Measurements from ENCODE around the gene HNRNPK.
A peak's percentile ranks its signal among the peaks of the same experiment; 100 is the strongest.

Gene HNRNPK

DNA sequence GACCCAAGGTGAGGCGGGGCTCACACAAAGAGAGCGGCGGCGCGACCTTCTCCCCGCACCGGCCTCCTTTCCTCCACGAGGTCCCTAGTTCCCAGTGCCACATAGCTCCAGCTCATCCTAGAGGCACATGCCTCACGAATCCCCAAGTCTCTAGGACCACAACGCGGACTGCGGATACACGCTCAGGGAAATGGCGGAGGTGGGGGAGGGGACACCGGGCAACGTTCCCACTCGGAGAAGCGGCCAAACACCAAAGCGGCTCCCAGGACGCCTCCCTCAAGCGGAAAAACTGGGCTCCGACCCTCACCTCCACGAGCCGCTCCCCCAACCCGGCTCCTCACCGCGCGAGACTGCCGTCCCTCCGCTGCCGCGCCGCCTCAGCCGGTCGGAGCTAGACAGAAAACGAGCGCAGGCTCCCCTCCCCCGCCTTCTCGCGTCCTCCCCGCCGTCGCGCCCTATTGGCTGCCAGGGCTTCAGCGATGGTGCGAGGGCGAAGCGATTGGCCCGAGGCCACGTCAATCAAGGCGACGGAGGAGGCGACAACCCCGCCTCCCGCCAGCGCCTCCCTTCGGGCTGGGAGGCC is at the start of gene HNRNPK:
HNRNPK (minus strand) TSS at position 404 of the 583 bp plus-strand sequence. CDS start 1,963 bp downstream, outside the sequence.
- DNase-seq (ENCODE audit: low read depth), result peak; percentile 98

DNA sequence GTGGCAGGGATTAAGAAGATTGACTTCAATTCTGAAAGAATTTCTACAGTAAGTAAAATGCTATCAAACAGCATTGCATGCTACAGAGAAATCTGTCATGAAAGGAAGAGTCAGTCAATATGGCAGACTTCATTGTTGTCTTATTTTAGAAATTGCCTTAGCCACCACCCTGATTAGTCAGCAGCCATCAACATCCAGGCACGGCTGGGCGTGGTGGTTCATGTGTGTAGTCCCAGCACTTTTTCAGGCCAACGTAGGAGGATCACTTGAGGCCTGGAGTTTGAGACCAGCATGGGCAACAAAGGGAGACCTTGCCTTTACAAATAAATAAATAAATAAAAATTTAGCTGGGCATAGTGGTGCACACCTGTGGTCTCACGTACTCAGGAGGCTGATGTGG is 47.2 kb upstream of the HNRNPK start:
- no peak for DNase-seq (ENCODE audit: low read depth)

DNA sequence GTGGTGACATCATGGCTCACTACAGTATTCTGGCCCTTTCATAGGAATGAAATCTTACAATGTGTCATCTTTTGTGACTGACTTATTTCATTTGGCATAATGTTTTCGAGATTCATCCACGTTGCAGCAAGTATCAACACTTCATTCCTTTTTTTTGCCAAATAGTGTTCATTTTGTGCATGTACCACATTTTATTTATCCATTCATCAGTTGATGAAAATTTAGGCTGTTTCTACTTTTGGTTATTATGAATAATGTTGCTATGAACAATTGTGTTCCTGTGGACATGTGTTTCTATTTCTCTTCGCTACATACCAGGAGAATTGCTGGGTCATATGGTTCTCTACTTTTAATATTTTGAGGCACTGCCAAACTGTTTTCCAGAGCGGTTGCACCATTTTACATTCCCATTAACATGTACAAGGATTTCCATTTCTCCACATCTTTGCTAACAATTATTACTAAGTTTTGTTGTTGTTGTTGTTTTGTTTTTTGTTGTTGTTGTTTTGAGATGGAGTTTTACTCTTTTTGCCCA is 44.1 kb upstream of the HNRNPK start:
- DNase-seq (ENCODE audit: low read depth), result no peak

- DNase-seq (ENCODE audit: low read depth), result no peak
Measured at GRCh38 chr9:84007662-84008061, 27.6 kb upstream of the HNRNPK start.

- DNase-seq (ENCODE audit: low read depth), result no peak
Measured at GRCh38 chr9:84003246-84003645, 23.2 kb upstream of the HNRNPK start.

DNA sequence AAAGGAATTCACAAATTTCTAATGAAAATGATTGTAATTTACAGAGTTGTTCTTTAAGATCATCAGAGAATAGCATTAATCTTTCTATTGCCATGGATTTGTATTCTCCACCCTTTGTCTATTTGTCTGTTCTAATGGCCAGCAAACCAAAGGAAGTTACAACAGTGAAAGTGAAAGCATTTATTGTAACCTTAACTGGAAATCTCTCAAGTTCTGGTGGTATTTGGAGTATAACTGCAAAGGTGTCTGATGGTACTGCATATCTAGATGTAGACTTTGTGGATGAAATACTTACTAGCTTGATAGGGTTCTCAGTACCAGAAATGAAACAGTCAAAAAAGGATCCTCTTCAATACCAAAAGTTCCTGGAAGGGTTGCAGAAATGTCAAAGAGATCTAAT is 22.3 kb upstream of the HNRNPK start:
- no peak for DNase-seq (ENCODE audit: low read depth)

DNA sequence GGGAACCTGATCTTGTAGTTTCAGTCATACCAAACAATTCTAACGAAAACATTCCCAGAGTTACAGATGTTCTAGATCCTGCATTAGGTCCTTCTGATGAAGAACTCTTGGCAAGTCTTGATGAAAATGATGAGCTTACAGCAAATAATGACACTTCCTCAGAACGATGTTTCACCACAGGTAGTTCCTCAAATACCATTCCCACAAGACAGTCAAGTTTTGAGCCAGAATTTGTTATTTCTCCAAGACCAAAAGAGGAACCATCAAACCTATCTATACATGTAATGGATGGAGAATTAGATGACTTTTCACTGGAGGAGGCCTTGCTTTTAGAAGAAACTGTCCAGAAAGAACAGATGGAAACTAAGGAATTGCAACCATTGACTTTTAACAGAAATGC is 21.6 kb upstream of the HNRNPK start:
- DNase-seq (ENCODE audit: low read depth), result no peak

DNA sequence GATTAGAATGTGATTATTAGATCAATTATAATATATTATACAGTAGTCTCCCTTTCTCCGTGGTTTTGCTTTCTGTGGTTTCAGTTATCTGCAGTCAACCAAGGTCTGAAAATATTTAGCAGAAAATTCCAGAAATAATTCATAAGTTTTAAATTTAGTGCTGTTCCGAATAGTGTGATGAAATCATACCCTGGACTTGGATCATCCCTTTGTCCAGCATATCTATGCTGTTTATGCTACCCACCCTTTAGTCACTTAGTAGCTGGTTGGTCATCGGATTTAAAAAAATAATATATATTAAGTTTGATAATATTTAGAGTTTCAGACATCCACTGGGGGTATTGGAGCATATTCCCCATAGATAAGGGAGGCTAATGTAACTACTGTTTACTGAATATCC is 20.2 kb upstream of the HNRNPK start:
- no peak for DNase-seq (ENCODE audit: low read depth)

DNA sequence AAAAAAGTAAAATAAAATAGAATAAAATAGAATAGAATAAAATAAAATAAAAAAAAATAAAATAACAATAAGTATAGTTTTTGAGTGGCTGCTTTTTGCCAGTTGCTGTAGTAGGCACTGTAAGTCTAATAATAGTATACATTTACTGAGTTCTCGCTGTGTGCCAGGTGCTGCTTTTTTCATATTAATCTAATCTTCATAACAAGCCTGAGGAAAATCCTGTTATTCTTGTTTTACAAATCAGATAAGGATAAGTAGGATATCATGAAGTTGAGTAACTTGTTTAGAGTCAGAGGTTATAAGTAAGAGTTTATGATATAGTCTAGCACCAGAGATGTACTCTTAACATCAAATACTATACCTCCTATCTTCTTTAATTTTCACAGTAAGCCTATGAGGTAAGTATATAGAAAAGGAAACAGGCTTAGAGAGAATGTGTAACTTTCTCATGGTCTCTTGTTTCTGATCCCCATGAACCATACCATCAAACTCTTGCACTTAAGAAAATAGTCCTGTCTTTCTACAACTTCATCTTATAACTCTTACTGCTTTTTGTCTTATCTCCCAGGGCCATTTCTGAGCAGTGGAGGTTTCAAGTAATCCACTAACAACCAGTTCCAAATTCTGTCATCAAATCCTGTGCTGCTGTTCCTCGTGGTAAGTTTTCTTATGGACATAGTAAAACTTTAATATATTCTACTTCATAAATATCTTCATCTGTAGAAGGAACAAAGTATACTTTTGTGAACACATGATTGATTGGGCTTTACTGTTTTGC is 19.3 kb upstream of the HNRNPK start:
- DNase-seq (ENCODE audit: low read depth), result no peak

DNA sequence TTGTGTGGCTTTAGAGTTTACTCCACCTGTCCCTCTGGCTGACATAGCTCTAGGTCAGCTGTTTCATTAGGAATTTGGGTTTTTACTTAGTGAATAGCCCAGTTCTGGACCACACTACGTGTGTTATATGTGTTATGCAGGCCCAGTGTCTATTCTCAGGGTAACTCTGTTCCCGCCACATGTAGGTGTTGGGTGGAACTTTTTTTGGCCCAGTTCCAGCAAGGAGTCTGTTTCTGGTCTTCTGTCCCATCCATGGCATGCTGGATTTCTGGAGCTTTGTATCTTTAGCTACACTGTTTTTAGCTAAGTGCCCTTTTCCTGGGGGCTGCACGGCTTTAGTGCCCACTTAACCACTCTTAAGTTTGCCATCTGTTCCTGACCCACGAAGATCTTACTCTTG is 16.1 kb upstream of the HNRNPK start:
- DNase-seq (ENCODE audit: low read depth), result no peak

DNA sequence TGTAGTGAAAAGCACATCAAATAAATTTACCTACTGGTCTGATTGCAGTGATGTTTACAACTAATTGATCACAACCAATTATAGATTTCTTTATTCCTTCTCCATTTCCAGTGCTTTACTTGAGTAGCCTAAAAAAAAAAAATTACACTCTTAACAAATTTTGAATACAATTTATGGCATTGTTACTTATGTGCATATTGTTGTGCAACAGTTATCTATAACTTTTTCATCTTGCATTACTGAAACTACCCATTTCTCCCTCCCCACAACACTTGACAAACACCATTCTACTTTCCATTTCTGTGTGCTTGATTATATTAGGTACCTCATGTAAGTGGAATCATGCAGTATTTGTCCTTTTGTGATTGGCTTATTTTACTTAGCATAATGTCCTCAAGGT is 12.9 kb upstream of the HNRNPK start:
- DNase-seq (ENCODE audit: low read depth), result no peak

DNA sequence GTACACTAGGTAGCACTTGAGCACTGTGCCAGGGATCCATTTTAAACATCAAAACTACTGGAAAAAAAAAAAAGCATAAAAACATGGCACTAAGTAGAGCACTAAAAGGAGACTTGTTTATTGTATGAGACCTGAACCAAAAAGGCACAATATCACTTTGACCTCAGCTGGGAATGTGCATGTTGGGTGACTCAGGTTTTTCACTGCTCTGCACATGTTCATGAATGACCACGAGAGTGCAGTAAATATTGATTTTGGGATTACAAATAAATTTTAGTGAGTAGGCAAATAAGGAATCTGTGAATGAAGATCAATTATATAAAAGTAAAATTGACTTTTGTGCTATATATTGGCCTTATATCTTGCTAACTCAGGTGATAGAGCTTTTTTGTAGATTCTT is 12.4 kb upstream of the HNRNPK start:
- DNase-seq (ENCODE audit: low read depth), result no peak

DNA sequence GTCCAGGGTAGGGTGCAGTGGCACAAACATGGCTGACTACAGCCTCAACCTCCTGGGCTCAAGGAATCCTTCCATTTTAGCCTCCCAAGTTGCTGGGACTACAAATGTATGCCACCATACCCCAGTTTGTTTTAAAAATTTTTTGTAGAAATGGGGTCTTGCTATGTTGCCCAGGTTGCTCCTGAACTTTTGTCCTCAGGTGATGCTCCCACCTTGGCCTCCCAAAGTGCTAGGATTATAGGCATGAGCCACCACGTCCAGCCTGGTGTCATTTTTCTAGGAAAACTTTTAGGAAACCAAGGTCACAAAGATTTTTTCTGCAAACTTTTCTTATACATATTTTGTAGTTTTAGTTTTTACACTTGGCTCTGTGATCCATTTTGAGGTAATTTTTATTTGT is 11.3 kb upstream of the HNRNPK start:
- no peak for DNase-seq (ENCODE audit: low read depth)

DNA sequence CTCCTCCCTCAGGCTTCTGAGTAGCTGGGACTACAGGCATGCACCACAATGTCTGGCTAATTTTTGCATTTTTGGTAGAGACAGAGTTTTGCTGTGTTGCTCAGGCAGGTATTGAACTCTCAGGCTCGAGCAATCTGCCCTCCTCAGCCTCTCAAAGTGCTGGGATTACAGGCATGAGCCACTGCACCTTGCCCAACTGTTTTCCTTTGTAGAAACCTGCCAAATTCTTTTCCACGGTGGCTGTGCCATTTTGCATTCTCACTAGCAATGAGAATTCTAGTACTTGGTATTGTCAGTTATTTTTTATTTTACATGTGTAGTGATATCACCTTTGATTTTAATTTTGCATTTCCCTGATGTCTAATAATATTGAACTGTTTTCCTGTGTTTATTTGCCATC is 8.4 kb upstream of the HNRNPK start:
- no peak for DNase-seq (ENCODE audit: low read depth)

DNA sequence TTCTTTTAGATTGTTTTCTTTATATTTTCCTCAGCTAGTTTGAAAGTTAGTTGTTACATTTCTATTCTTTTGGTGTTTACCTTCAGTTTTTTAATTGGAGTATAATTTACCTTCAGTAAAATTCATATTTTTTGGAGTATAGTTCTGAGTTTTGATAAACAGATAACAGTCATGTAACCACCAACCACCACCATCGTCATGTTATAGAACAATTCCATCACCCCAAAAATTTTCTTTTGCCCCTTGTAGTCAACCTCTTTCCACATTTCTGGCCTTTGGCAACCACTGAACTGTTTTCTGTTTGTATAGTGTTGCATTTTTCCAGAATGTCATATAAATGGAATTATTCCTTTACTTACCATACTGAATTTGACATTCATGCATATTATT is 7.4 kb upstream of the HNRNPK start:
- DNase-seq (ENCODE audit: low read depth), result no peak

- DNase-seq (ENCODE audit: low read depth), result no peak
Measured at GRCh38 chr9:83986765-83987401, 6.9 kb upstream of the HNRNPK start.

GRCh38 chr9:83986195-83986594 is 6.2 kb upstream of the HNRNPK start:
- DNase-seq (ENCODE audit: low read depth), result no peak

DNA sequence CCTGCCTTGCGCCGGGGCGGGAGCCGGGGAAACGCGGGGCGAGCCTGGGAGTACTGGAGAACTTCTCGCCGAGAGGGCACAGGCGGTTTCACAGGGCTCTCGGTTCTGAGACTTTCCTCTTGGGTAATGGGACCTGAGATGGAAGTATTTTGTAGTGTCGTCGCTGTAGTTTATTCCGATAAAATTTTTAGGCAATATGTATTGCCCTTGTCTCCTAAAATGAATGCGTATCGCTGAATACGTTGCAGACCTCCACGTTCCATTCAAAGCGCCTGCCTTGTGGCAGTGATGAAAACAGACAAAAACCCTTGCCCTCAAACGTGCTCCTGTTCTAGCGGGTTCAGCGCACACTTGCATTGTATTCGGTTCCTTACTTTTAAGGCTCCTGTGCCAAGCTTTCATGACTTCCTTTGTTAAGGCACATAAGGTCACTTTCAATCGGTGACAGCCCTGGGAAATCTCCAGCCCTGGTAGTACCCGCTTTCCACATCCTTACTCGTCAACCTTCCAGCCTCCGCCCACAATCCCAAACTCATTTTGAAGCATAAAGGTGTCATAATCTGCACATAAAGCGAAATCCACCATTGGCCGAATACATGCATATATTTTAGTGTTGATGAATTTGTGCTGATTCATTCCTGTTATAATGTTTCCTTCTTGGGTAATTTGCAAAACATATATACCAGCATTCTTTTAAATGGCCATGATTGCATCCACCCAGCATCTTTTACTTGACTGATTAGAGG is 1.3 kb upstream of the HNRNPK start:
- DNase-seq (ENCODE audit: low read depth), result no peak

- peak; percentile 96 for DNase-seq (ENCODE audit: low read depth)
Measured at GRCh38 chr9:83980395-83981125, 545 bp upstream of the HNRNPK start, which contains the start of gene RMI1. Gene RMI1 (plus strand): TSS chr9:83980805. CDS start chr9:84000987, 20,182 bp downstream.

GRCh38 chr9:83978992-83979811 is 813 bp downstream of the HNRNPK start:
- DNase-seq (ENCODE audit: low read depth), result peak; percentile 51

- no peak for DNase-seq (ENCODE audit: low read depth)
Measured at GRCh38 chr9:83977196-83977595, 2.8 kb downstream of the HNRNPK start.

All from stromal cell of bone marrow (primary cell).